Tibial nerve (tissue), 4 donors: ENCODE data around the gene PPP1R14B.

Source experiments
- EP300 ChIP-seq, 2 donors: sonication (generic); formaldehyde crosslinking; IDR thresholded peaks; one replicate each; pipeline ENCODE4 v1.6.1; 2017; ENCODE audit warnings: antibody characterized with exemption in 2 of 2, mild to moderate bottlenecking in 1 of 2
- POLR2A ChIP-seq, 2 donors: fragments of 450-650 bp; IDR thresholded peaks; one replicate each; pipeline ENCODE4 v1.6.1; 2017; ENCODE audit warnings: antibody characterized with exemption in 2 of 2, mild to moderate bottlenecking in 2 of 2, moderate library complexity in 2 of 2
- TF ChIP-seq, protein P1 (sequence below), 5 experiments: fragments of 200-600 bp in 3 of 5; fragments of 450-650 bp in 2 of 5; sonication (generic) in 3 of 5; IDR thresholded peaks; one replicate each; pipeline ENCODE4 v1.5.1; 2016 to 2019; ENCODE audit warnings: antibody characterized with exemption in 5 of 5, mild to moderate bottlenecking in 3 of 5, moderate library complexity in 2 of 5

DNA sequence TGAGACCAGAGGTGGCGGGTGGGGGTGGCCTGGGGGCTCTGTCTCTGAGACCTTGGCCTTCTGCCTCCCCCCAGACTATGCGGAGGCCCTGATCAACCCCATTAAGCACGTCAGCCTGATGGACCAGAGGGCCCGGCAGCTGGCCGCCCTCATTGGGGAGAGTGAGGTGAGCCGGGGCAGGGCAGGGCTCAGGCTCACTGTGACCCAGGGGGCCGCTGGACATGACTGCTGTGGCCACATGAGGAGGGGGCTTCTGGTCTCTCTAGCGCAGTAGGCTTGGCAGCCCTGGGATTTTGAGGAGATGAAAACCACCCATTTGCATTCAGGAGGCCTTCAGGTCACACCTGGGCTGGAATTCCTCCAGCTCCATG, 17.2 kb upstream of the PPP1R14B start:
- TF ChIP-seq, protein P1, sequence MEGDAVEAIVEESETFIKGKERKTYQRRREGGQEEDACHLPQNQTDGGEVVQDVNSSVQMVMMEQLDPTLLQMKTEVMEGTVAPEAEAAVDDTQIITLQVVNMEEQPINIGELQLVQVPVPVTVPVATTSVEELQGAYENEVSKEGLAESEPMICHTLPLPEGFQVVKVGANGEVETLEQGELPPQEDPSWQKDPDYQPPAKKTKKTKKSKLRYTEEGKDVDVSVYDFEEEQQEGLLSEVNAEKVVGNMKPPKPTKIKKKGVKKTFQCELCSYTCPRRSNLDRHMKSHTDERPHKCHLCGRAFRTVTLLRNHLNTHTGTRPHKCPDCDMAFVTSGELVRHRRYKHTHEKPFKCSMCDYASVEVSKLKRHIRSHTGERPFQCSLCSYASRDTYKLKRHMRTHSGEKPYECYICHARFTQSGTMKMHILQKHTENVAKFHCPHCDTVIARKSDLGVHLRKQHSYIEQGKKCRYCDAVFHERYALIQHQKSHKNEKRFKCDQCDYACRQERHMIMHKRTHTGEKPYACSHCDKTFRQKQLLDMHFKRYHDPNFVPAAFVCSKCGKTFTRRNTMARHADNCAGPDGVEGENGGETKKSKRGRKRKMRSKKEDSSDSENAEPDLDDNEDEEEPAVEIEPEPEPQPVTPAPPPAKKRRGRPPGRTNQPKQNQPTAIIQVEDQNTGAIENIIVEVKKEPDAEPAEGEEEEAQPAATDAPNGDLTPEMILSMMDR (IDR thresholded peaks at IDR 0.05): no peak
- TF ChIP-seq EP300 (IDR thresholded peaks at IDR 0.05) (no peak), POLR2A (IDR thresholded peaks at IDR 0.05) (no peak)
